SIG-M5 treated with dmso at 0.1 percent for 504 hours (cell line): Measurements from ENCODE around the gene JOSD2.
"Not testable (repeated sequence)": the region's sequence is repeated elsewhere in the genome, so short reads cannot be mapped to it uniquely, and the experiment has no call there.

Experiments used
- DNase-seq: peaks from one replicate; lab custom pipeline; 2025; ENCODE audit not compliant: unreplicated experiment; lab: John Stamatoyannopoulos, UW

JOSD2 gene

GRCh38 chr19:50478901-50479715, 31.9 kb downstream of the JOSD2 start:
- peak; percentile 76 for DNase-seq

- no peak for DNase-seq
These were observed 33.1 kb downstream of the JOSD2 start for GRCh38 chr19:50477751-50478515.

GRCh38 chr19:50476907-50477238, 34.1 kb downstream of the JOSD2 start:
- DNase-seq, result no peak

GRCh38 chr19:50476224-50476906, 34.6 kb downstream of the JOSD2 start, which contains the start of the genes EMC10 and GARIN5A:
EMC10 (plus strand) TSS chr19:50476507; CDS start chr19:50476545, 38 bp downstream.
GARIN5A (minus strand) TSS chr19:50476848; CDS start chr19:50476388, 460 bp downstream.
- peak; percentile 76 for DNase-seq

GRCh38 chr19:50475736-50476223, 35.2 kb downstream of the JOSD2 start:
- DNase-seq, result no peak

GRCh38 chr19:50475101-50475568, 35.9 kb downstream of the JOSD2 start:
- no peak for DNase-seq

GRCh38 chr19:50473336-50473735, 37.7 kb downstream of the JOSD2 start:
- DNase-seq, result not testable (repeated sequence)

- DNase-seq, result no peak
These were observed 42.2 kb downstream of the JOSD2 start for GRCh38 chr19:50468818-50469217.

- no peak for DNase-seq
These were observed 43.4 kb downstream of the JOSD2 start for GRCh38 chr19:50467566-50467965.

- no peak for DNase-seq
These were observed 44.3 kb downstream of the JOSD2 start for GRCh38 chr19:50466706-50467039.

GRCh38 chr19:50465986-50466705, 44.8 kb downstream of the JOSD2 start:
- no peak for DNase-seq

- no peak for DNase-seq
These were observed 46.0 kb downstream of the JOSD2 start for GRCh38 chr19:50465000-50465399.

GRCh38 chr19:50464348-50464747, 46.6 kb downstream of the JOSD2 start:
- DNase-seq, result no peak

- DNase-seq, result no peak
These were observed 48.0 kb downstream of the JOSD2 start for GRCh38 chr19:50462970-50463369.

- peak; percentile 58 for DNase-seq
These were observed 49.7 kb downstream of the JOSD2 start for GRCh38 chr19:50461066-50461875.

- DNase-seq, result peak; percentile 13
These were observed 50.7 kb downstream of the JOSD2 start for GRCh38 chr19:50460161-50460765.

GRCh38 chr19:50459638-50460037, 51.4 kb downstream of the JOSD2 start:
- no peak for DNase-seq

GRCh38 chr19:50459067-50459456, 51.9 kb downstream of the JOSD2 start:
- DNase-seq, result no peak

GRCh38 chr19:50458396-50459066, 52.5 kb downstream of the JOSD2 start:
- DNase-seq, result no peak
